B cell (primary cell): Measurements from ENCODE around the gene PLA2G3. TPM values are rescaled to one million over a fixed set of nuclear protein-coding genes. Genes with fewer than 3 reads are reported as not detected.

Source experiments
- ATAC-seq: fragments of 200-7000 bp; cut with Tn5 transposase; one replicate; pipeline ENCODE4 v1.10.0; 2021; ENCODE audit warnings: low read depth, mild to moderate bottlenecking, moderate number of reproducible peaks, moderate library complexity
- CTCF ChIA-PET: fragments of 350-600 bp; sonication (Branson Sonifier 250); formaldehyde crosslinking; loops from one replicate; lab custom pipeline; 2021; ENCODE audit warnings: antibody characterized with exemption, inconsistent platforms; lab: Charles Lee
- POLR2A ChIA-PET: fragments of 350-600 bp; sonication (Branson Sonifier 250); formaldehyde crosslinking; loops from one replicate; lab custom pipeline; 2021; ENCODE audit warnings: antibody characterized with exemption; lab: Charles Lee
- DNase-seq: peaks from one replicate; pipeline ENCODE4 v3.0.0; 2013
- H2AFZ ChIP-seq: 2 replicates; pipeline ENCODE4 v1.6.1; 2012; ENCODE audit warnings: mild to moderate bottlenecking, low read depth, low read length; ENCODE audit not compliant: insufficient read depth, poor library complexity, severe bottlenecking
- H3K27ac ChIP-seq, 2 donors: 1 replicate in 1 of 2; 2 replicates in 1 of 2; pipeline ENCODE4 v1.5.1; 2012 to 2013; ENCODE audit warnings: low read length in 2 of 2, mild to moderate bottlenecking in 2 of 2, moderate library complexity in 1 of 2
- H3K27me3 ChIP-seq, 4 experiments: fragments of 200-600 bp in 1 of 4; sonication (generic) in 1 of 4; replicated peaks in 1 of 4; 1 replicate in 2 of 4; 2 replicates in 2 of 4; pipeline versions ENCODE4 v1.6.1 to v1.7.0; 2013 to 2016; ENCODE audit warnings: low read length in 3 of 4, mild to moderate bottlenecking in 2 of 4, mixed read lengths in 1 of 4, moderate library complexity in 1 of 4; ENCODE audit not compliant: insufficient read depth in 4 of 4, control insufficient read depth in 3 of 4; ENCODE audit errors: control extremely low read depth in 1 of 4
- H3K36me3 ChIP-seq, 2 experiments: replicated peaks in 1 of 2; 1 replicate in 1 of 2; 2 replicates in 1 of 2; pipeline versions ENCODE4 v1.6.1 to v1.7.1; 2013; ENCODE audit warnings: low read length in 1 of 2; ENCODE audit not compliant: insufficient read depth in 2 of 2, control insufficient read depth in 1 of 2; ENCODE audit errors: control extremely low read depth in 1 of 2, extremely low read depth in 1 of 2
- H3K4me1 ChIP-seq, 2 donors: fragments of 200-600 bp in 1 of 2; sonication (generic) in 1 of 2; 1 replicate in 1 of 2; 2 replicates in 1 of 2; pipeline versions ENCODE4 v1.5.1 to v1.6.1; 2013 to 2017; ENCODE audit warnings: low read length in 2 of 2; ENCODE audit not compliant: control insufficient read depth in 2 of 2, insufficient read depth in 2 of 2
- H3K4me2 ChIP-seq: replicated peaks from 2 replicates; pipeline ENCODE3; 2012; ENCODE audit warnings: mild to moderate bottlenecking, low read depth, low read length; ENCODE audit not compliant: poor library complexity, severe bottlenecking
- H3K4me3 ChIP-seq, 5 experiments: fragments of 200-600 bp in 1 of 5; sonication (generic) in 1 of 5; 1 replicate in 3 of 5; 2 replicates in 2 of 5; pipeline versions ENCODE4 v1.5.1 to v1.7.0; 2011 to 2016; ENCODE audit warnings: low read length in 4 of 5, mild to moderate bottlenecking in 4 of 5, low read depth in 2 of 5, control low read depth in 1 of 5, moderate library complexity in 1 of 5; ENCODE audit not compliant: insufficient read depth in 1 of 5; ENCODE audit errors: control extremely low read depth in 1 of 5, extremely low read depth in 1 of 5
- H3K79me2 ChIP-seq: fragments of 200-600 bp; sonication (generic); one replicate; pipeline ENCODE4 v1.6.0; 2016; ENCODE audit warnings: low read length; ENCODE audit not compliant: control insufficient read depth, insufficient read depth
- H3K9ac ChIP-seq: fragments of 200-600 bp; sonication (generic); 2 replicates; pipeline ENCODE4 v1.6.1; 2017; ENCODE audit warnings: mild to moderate bottlenecking, low read length, moderate library complexity
- H3K9me3 ChIP-seq, 3 donors: one replicate each; pipeline versions ENCODE4 v1.6.1 to v1.7.1; 2013; ENCODE audit warnings: low read length in 2 of 3; ENCODE audit not compliant: control insufficient read depth in 2 of 3, insufficient read depth in 1 of 3; ENCODE audit errors: control extremely low read depth in 1 of 3
- H4K20me1 ChIP-seq: 2 replicates; pipeline ENCODE4 v1.6.0; 2012; ENCODE audit warnings: mild to moderate bottlenecking, low read length; ENCODE audit not compliant: insufficient read depth, control insufficient read depth, poor library complexity, severe bottlenecking
- H3K27ac Mint-ChIP-seq: one replicate; pipeline ENCODE4 v1.8.0; 2021; ENCODE audit warnings: mixed read lengths
- H3K27me3 Mint-ChIP-seq: one replicate; pipeline ENCODE4 v1.8.0; 2021; ENCODE audit warnings: mixed read lengths
- H3K4me1 Mint-ChIP-seq: one replicate; pipeline ENCODE4 v1.8.0; 2021; ENCODE audit warnings: mixed read lengths
- H3K4me3 Mint-ChIP-seq: one replicate; pipeline ENCODE4 v1.8.0; 2021; ENCODE audit warnings: mixed read lengths
- H3K9me3 Mint-ChIP-seq: one replicate; pipeline ENCODE4 v1.8.0; 2022; ENCODE audit warnings: mixed read lengths; ENCODE audit not compliant: insufficient read depth
- EZH2 ChIP-seq: IDR thresholded peaks from 2 replicates; pipeline ENCODE4 v1.6.1; 2012; ENCODE audit warnings: borderline replicate concordance, low read depth, mild to moderate bottlenecking, moderate library complexity, low read length; ENCODE audit not compliant: insufficient read depth, poor library complexity, severe bottlenecking
- WGBS: methylation state at CpG from one replicate; pipeline ENCODE4 v1.1.5; 2013; ENCODE audit warnings: missing lambda C conversion rate; ENCODE audit not compliant: insufficient coverage; 5-methylcytosine and 5-hydroxymethylcytosine counted together
- intact Hi-C: fragments of 100-400 bp; cut with micrococcal nuclease; formaldehyde crosslinking; loops from one replicate; pipeline ENCODE4 v1.10.0; 2022
- polyA plus RNA-seq: library from polyadenylated mRNA; depleted of rRNA; stranded (reverse); fragments of >200 nt; gene quantifications from 2 replicates; pipeline ENCODE4 v1.2.3, GENCODE V29; 2012
- total RNA-seq, 2 donors: library from RNA; stranded (reverse); fragments of 120-200 nt in 1 of 2; gene quantifications; 1 replicate in 1 of 2; 2 replicates in 1 of 2; pipeline versions ENCODE4 v1.2.3 to v1.2.4, GENCODE V29; 2013 to 2022
- TF ChIP-seq, protein P1 (sequence below): fragments of 200-600 bp; IDR thresholded peaks from one replicate; pipeline ENCODE4 v1.8.0; 2022; ENCODE audit warnings: antibody characterized with exemption, mild to moderate bottlenecking

The PLA2G3 gene
- total and polyA plus RNA-seq, 2 donors (not counting 1 experiment from before 2014, with no cell fraction given): not detected

DNA sequence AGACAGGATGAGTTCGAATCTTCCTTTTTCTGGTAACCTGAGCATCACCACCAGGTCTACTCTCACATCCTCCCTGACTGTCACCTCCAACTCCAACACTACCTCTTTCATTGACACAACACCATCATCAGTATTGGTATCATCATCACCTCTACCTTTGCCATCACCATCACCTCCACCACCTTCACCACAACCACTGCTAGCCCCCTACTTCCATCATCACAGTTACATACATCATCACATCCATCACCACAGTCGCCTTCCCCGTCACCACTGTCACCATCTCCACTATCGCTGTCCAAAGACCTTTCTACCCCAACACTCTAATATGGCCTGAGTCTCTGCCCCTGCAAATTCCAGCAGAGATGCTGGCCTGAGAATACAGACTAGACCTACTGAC is 18.9 kb downstream of the PLA2G3 start:
- Histone ChIP-seq H3K4me2 (no peak overlapping the region), H3K79me2 (no peaks in the 10 kb centered on the region), H3K9me3 (peaks cover 0 to 2% (median 0%) of the 10 kb centered on the region in 3 donors), H2AFZ (no peak overlapping the region), H3K4me3 (no peak overlapping the region), H3K27ac (no peak overlapping the region), H4K20me1 (no peaks in the 10 kb centered on the region), H3K4me1 (peaks cover 0 to 3% of the 10 kb centered on the region in 2 donors), H3K36me3 (no peaks in the 10 kb centered on the region), H3K27me3 (peaks cover 0 to 2% (median 0%) of the 10 kb centered on the region in 4 experiments), H3K9ac (no peak overlapping the region)
- DNase-seq (no peak), ATAC-seq (no peak)
- Mint-ChIP-seq H3K27me3 (no peaks in the 10 kb centered on the region), H3K4me1 (no peaks in the 10 kb centered on the region), H3K4me3 (no peak overlapping the region), H3K27ac (no peak overlapping the region), H3K9me3 (no peaks in the 10 kb centered on the region)
- CTCF ChIA-PET: no interaction called here
- TF ChIP-seq, protein P1, sequence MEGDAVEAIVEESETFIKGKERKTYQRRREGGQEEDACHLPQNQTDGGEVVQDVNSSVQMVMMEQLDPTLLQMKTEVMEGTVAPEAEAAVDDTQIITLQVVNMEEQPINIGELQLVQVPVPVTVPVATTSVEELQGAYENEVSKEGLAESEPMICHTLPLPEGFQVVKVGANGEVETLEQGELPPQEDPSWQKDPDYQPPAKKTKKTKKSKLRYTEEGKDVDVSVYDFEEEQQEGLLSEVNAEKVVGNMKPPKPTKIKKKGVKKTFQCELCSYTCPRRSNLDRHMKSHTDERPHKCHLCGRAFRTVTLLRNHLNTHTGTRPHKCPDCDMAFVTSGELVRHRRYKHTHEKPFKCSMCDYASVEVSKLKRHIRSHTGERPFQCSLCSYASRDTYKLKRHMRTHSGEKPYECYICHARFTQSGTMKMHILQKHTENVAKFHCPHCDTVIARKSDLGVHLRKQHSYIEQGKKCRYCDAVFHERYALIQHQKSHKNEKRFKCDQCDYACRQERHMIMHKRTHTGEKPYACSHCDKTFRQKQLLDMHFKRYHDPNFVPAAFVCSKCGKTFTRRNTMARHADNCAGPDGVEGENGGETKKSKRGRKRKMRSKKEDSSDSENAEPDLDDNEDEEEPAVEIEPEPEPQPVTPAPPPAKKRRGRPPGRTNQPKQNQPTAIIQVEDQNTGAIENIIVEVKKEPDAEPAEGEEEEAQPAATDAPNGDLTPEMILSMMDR: no peak
- no peak for TF ChIP-seq EZH2
- 95% methylated on average over 4 of the region's 4 CpGs for WGBS
- POLR2A ChIA-PET: no interaction called here
- intact Hi-C loops: no loop called here

DNA sequence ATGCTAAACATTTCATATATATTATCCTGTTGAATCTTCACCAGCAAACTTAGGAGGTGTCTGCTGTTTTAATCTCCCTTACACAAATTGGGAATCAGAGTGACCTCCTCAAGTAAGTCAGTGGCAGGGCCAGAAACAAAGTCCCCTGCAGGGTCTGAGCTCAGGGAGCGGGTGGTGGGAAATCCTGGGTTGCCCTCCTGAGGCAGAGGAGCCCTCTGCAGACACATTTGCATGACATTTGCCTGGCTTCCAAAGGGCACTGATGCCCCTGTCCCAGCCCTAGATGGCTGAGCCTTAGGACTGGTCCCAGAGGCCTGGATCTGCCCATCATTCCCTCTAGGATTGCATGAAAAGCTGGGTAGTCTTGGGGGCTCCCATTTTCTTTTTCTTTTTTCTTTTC is 19.7 kb downstream of the PLA2G3 start:
- 91% methylated on average over 1 of the region's 1 CpG for WGBS

More for the DNA sequence above, 19.7 kb downstream of the PLA2G3 start:
- POLR2A ChIA-PET: no interaction called here
- H3K4me3 ChIP-seq: no peak overlapping the region
- no peak overlapping the region for H3K9ac ChIP-seq
- no peaks in the 10 kb centered on the region for H3K4me1 ChIP-seq
- H2AFZ ChIP-seq: no peak overlapping the region
- Mint-ChIP-seq H3K4me1 (no peaks in the 10 kb centered on the region), H3K27me3 (no peaks in the 10 kb centered on the region), H3K9me3 (no peaks in the 10 kb centered on the region), H3K27ac (no peak overlapping the region), H3K4me3 (no peak overlapping the region)
- H3K79me2 ChIP-seq: no peaks in the 10 kb centered on the region
- H3K36me3 ChIP-seq: no peaks in the 10 kb centered on the region
- no peaks in the 10 kb centered on the region for H3K9me3 ChIP-seq
- no peaks in the 10 kb centered on the region for H4K20me1 ChIP-seq
- peaks cover 0 to 2% (median 0%) of the 10 kb centered on the region in 4 experiments for H3K27me3 ChIP-seq
- H3K4me2 ChIP-seq: no peak overlapping the region
- no peak overlapping the region for H3K27ac ChIP-seq
- DNase-seq (no peak), ATAC-seq (no peak)
- CTCF ChIA-PET: no interaction called here
- TF ChIP-seq, protein P1: no peak
- TF ChIP-seq EZH2: no peak
- intact Hi-C loops: no loop called here
